HG03342 (cell line): ENCODE measurements around the gene GPSM3.
"Not testable (repeated sequence)": the region's sequence is repeated elsewhere in the genome, so short reads cannot be mapped to it uniquely, and the experiment has no call there.

Experiments
- ATAC-seq: cut with Tn5 transposase; IDR thresholded peaks from one replicate; pipeline ENCODE4 v1.9.1; 2021; ENCODE audit warnings: mild to moderate bottlenecking, moderate library complexity; ENCODE audit not compliant: unreplicated experiment

The GPSM3 gene

GRCh38 chr6:32152769-32153563 is 39.5 kb downstream of the GPSM3 start:
- no peak for ATAC-seq

- no peak for ATAC-seq
These were observed 40.3 kb downstream of the GPSM3 start, which contains the start of gene PRRT1 for GRCh38 chr6:32151863-32152768. Gene PRRT1 (minus strand): TSS chr6:32151939. CDS start chr6:32151827, 112 bp downstream.

- no peak for ATAC-seq
These were observed 41.1 kb downstream of the GPSM3 start for GRCh38 chr6:32151181-32151862.

GRCh38 chr6:32149932-32150870 is 42.2 kb downstream of the GPSM3 start:
- no peak for ATAC-seq

GRCh38 chr6:32149092-32149755 is 43.2 kb downstream of the GPSM3 start:
- no peak for ATAC-seq

- no peak for ATAC-seq
These were observed 44.0 kb downstream of the GPSM3 start for GRCh38 chr6:32148289-32149091.

GRCh38 chr6:32147401-32148132 is 44.9 kb downstream of the GPSM3 start:
- ATAC-seq, result no peak

- ATAC-seq, result no peak
These were observed 45.8 kb downstream of the GPSM3 start for GRCh38 chr6:32146687-32147086.

- no peak for ATAC-seq
These were observed 46.2 kb downstream of the GPSM3 start for GRCh38 chr6:32146287-32146686.

GRCh38 chr6:32144238-32144637 is 48.2 kb downstream of the GPSM3 start:
- not testable (repeated sequence) for ATAC-seq
